Neural crest cell (in vitro differentiated cells): ENCODE measurements around the gene NHLRC2. TPM values are rescaled to one million over a fixed set of nuclear protein-coding genes. Genes with fewer than 3 reads are reported as not detected.
A peak's percentile ranks its signal among the peaks of the same experiment; 100 is the strongest.

Source experiments
- DNase-seq: peaks from one replicate; pipeline ENCODE4 v3.0.0; 2021; ENCODE audit warnings: low read depth, mixed read lengths, low spot score
- H3K27ac Mint-ChIP-seq: one replicate; pipeline ENCODE4 v1.8.0; 2021; ENCODE audit warnings: mild to moderate bottlenecking, mixed read lengths; ENCODE audit not compliant: unreplicated experiment
- H3K27me3 Mint-ChIP-seq: 2 replicates; pipeline ENCODE4 v1.8.0; 2021; ENCODE audit warnings: low read depth, mild to moderate bottlenecking, mixed read lengths
- H3K36me3 Mint-ChIP-seq: 2 replicates; pipeline ENCODE4 v1.8.0; 2021; ENCODE audit warnings: low read depth, mild to moderate bottlenecking, mixed read lengths
- H3K4me1 Mint-ChIP-seq: 2 replicates; pipeline ENCODE4 v1.8.0; 2021; ENCODE audit warnings: mixed read lengths
- H3K4me3 Mint-ChIP-seq: one replicate; pipeline ENCODE4 v1.8.0; 2021; ENCODE audit warnings: mild to moderate bottlenecking, mixed read lengths
- H3K9me3 Mint-ChIP-seq: 2 replicates; pipeline ENCODE4 v1.8.0; 2021; ENCODE audit warnings: mixed read lengths
- total RNA-seq: library from RNA; stranded (reverse); gene quantifications from 2 replicates; pipeline ENCODE4 v1.2.1, GENCODE V29; 2021
- TF ChIP-seq, protein P1 (sequence below): fragments of 200-600 bp; sonication (generic); conservative IDR thresholded peaks from 2 replicates; pipeline ENCODE4 v1.5.0; 2021; ENCODE audit warnings: antibody characterized with exemption, mild to moderate bottlenecking

Gene NHLRC2
- total RNA-seq, 1 donor from 2014 or later, result 58.7 TPM

DNA sequence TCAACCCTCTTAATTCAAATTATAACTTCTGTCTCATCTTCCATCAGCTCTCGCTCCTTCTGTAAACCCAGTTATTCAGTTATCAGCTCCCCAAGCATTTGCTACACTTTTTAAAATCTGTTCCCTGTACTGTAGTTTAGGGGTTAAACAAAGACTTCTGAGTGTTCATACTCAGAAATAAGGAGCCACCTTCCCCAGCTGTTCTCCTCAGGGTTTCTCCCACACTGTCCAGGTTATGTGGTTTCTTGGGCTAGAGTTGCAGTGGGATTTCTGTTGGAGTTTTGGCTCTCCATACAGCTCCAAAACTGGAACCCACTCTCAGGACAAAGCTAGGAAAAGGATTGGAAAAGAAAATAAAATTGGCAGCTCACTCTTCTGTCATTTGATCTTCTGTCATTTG is 20.8 kb downstream of the NHLRC2 start:
- Mint-ChIP-seq H3K27me3 (no peaks in the 10 kb centered on the region), H3K4me3 (no peak overlapping the region), H3K4me1 (peaks cover 25% of the 10 kb centered on the region), H3K27ac (no peak overlapping the region), H3K9me3 (peaks cover 8% of the 10 kb centered on the region), H3K36me3 (peaks cover 39% of the 10 kb centered on the region)
- TF ChIP-seq, protein P1, sequence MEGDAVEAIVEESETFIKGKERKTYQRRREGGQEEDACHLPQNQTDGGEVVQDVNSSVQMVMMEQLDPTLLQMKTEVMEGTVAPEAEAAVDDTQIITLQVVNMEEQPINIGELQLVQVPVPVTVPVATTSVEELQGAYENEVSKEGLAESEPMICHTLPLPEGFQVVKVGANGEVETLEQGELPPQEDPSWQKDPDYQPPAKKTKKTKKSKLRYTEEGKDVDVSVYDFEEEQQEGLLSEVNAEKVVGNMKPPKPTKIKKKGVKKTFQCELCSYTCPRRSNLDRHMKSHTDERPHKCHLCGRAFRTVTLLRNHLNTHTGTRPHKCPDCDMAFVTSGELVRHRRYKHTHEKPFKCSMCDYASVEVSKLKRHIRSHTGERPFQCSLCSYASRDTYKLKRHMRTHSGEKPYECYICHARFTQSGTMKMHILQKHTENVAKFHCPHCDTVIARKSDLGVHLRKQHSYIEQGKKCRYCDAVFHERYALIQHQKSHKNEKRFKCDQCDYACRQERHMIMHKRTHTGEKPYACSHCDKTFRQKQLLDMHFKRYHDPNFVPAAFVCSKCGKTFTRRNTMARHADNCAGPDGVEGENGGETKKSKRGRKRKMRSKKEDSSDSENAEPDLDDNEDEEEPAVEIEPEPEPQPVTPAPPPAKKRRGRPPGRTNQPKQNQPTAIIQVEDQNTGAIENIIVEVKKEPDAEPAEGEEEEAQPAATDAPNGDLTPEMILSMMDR, result no peak
- no peak for DNase-seq

DNA sequence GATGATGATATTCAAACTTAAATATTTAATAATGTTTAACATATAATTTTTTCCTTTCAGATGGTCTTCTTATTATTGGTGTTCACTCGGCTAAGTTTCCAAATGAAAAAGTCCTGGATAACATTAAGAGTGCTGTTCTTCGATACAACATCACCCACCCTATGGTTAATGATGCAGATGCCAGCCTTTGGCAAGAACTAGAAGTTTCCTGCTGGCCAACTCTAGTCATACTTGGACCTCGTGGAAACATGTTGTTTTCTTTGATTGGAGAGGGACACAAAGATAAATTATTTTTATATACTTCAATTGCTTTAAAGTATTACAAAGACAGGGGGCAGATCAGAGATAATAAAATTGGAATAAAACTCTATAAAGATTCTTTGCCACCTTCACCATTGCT is 22.0 kb downstream of the NHLRC2 start:
- no peak overlapping the region for H3K4me3 Mint-ChIP-seq
- TF ChIP-seq, protein P1, result no peak
- no peak for DNase-seq
- peaks cover 25% of the 10 kb centered on the region for H3K4me1 Mint-ChIP-seq
- peaks cover 8% of the 10 kb centered on the region for H3K9me3 Mint-ChIP-seq
- H3K36me3 Mint-ChIP-seq, result peaks cover 34% of the 10 kb centered on the region
- H3K27me3 Mint-ChIP-seq, result no peaks in the 10 kb centered on the region
- no peak overlapping the region for H3K27ac Mint-ChIP-seq

DNA sequence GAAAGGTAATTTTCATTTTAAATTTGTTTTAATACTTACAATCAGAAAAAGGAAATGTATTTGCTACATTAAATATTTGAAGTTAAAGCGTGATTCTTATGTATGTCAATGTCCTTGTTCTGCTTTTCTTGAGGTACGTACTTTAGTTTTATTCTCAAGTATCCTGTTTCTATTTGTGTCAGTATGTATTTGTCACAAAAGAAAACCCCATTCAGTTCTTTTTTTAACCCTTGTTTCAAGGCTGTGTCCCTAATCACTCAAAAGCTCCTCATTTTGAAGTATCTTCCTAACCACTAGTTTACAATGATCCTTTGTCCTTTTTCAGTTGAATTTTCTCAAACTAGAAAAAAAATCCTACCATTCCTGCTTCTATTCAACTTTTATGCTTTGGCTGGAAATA is 25.2 kb downstream of the NHLRC2 start:
- Mint-ChIP-seq H3K27me3 (no peaks in the 10 kb centered on the region), H3K36me3 (peaks cover 36% of the 10 kb centered on the region), H3K4me1 (peaks cover 24% of the 10 kb centered on the region), H3K27ac (peak overlapping the region; percentile 27), H3K9me3 (peaks cover 3% of the 10 kb centered on the region), H3K4me3 (no peak overlapping the region)
- TF ChIP-seq, protein P1, result no peak
- DNase-seq, result no peak

DNA sequence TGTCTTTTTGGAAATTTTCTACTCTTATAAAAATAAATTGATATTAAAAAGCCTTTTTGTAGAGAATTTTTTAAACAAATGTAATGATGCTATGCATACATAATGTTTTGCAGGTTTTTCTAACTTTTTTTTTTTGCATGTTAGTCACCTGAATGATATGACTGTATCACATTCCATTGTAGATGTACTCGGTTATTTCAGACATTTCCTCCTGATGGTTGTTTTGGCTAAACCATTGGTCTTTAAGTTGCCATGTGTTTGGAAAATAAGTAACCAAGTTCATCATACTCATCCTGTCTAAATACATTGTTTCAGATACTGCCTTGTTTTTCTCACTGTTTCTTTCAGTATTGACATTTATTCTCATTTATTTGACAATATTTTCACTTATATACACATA is 25.8 kb downstream of the NHLRC2 start:
- TF ChIP-seq, protein P1, result no peak
- H3K27ac Mint-ChIP-seq, result no peak overlapping the region

DNA sequence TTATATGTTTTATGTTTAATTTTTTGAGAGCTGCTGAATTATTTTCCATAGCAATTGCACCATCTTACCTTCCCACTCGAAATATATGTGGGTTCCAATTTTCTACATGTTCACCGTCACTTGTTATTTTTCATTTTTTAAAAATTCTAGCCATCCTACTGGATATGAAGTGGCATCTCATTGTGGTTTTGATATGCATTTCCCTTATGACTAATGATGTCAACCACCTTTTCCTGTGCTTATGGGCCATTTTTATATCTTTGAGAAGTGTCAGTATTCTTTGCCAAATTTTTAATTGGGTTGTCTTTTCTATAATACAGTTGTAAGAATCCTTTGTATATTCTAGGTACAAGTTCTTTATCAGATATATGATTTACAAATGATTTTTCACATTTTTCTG is 27.8 kb downstream of the NHLRC2 start:
- TF ChIP-seq, protein P1, result no peak

More for the DNA sequence above, 25.8 kb downstream of the NHLRC2 start:
- Mint-ChIP-seq H3K4me3 (no peak overlapping the region), H3K9me3 (peaks cover 3% of the 10 kb centered on the region), H3K4me1 (peaks cover 18% of the 10 kb centered on the region), H3K27me3 (no peaks in the 10 kb centered on the region), H3K36me3 (peaks cover 34% of the 10 kb centered on the region)
- DNase-seq, result no peak

DNA sequence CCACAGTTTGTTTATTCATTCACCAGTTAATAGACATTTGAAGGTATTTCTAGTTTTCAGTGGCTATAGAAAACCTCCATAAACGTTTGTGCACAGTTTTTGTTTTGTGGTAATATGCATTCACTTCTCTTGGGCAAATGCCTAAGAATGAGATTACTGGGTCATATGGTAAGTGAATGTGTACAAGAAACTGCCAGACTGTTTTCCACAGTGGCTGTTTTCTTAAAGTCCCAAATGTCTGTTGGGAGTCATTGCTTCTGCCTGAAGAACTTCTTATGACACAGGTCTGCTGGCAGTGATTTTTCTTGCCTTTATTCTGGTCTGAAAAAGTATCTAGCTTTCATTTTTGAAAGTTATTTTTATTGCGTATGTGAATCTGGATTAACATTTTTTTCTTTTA is 35.5 kb downstream of the NHLRC2 start:
- Mint-ChIP-seq H3K27ac (no peak overlapping the region), H3K4me3 (no peak overlapping the region), H3K4me1 (peaks cover 8% of the 10 kb centered on the region), H3K36me3 (peaks cover 48% of the 10 kb centered on the region), H3K9me3 (peaks cover 4% of the 10 kb centered on the region), H3K27me3 (no peaks in the 10 kb centered on the region)
- TF ChIP-seq, protein P1, result no peak
- DNase-seq, result no peak

More for the DNA sequence above, 27.8 kb downstream of the NHLRC2 start:
- DNase-seq, result no peak
- Mint-ChIP-seq H3K4me1 (peaks cover 13% of the 10 kb centered on the region), H3K27ac (no peak overlapping the region), H3K27me3 (no peaks in the 10 kb centered on the region), H3K9me3 (peaks cover 7% of the 10 kb centered on the region), H3K36me3 (peaks cover 51% of the 10 kb centered on the region), H3K4me3 (no peak overlapping the region)
